Measurements from ENCODE around the gene DNAH7. TPM values are rescaled to one million over a fixed set of nuclear protein-coding genes. Genes with fewer than 3 reads are reported as not detected.
"Not testable (repeated sequence)": the region's sequence is repeated elsewhere in the genome, so short reads cannot be mapped to it uniquely, and the experiment has no call there.

Gene DNAH7
- total and polyA plus RNA-seq, 8 donors = 1.6 to 6.2 (median 4.8) TPM

- intact Hi-C loops (cut with DNase I) = no loop called here
- ATAC-seq (no peak), DNase-seq (no peak)
- Histone ChIP-seq H3K4me1 (no peaks in the 10 kb centered on the region), H3K36me3 (no peaks in the 10 kb centered on the region), H3K27me3 (no peaks in the 10 kb centered on the region), H3K27ac (no peak overlapping the region), H3K9me3 (peaks cover 0 to 28% of the 10 kb centered on the region in 2 donors), H3K4me3 (no peak overlapping the region)
- TF ChIP-seq, protein P1, sequence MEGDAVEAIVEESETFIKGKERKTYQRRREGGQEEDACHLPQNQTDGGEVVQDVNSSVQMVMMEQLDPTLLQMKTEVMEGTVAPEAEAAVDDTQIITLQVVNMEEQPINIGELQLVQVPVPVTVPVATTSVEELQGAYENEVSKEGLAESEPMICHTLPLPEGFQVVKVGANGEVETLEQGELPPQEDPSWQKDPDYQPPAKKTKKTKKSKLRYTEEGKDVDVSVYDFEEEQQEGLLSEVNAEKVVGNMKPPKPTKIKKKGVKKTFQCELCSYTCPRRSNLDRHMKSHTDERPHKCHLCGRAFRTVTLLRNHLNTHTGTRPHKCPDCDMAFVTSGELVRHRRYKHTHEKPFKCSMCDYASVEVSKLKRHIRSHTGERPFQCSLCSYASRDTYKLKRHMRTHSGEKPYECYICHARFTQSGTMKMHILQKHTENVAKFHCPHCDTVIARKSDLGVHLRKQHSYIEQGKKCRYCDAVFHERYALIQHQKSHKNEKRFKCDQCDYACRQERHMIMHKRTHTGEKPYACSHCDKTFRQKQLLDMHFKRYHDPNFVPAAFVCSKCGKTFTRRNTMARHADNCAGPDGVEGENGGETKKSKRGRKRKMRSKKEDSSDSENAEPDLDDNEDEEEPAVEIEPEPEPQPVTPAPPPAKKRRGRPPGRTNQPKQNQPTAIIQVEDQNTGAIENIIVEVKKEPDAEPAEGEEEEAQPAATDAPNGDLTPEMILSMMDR (IDR thresholded peaks at IDR 0.05) = no peak
Observed at GRCh38 chr2:195700480-195700879, 368.2 kb downstream of the DNAH7 start.

GRCh38 chr2:195697681-195698220 lies 370.9 kb downstream of the DNAH7 start:
- intact Hi-C loops (cut with DNase I) = no loop called here

GRCh38 chr2:195696012-195696411 lies 372.6 kb downstream of the DNAH7 start:
- no peaks in the 10 kb centered on the region for H3K4me1 ChIP-seq
- ATAC-seq (no peak), DNase-seq (no peak)
- TF ChIP-seq, protein P1 (IDR thresholded peaks at IDR 0.05) = no peak
- no peak overlapping the region for H3K4me3 ChIP-seq
- H3K36me3 ChIP-seq = no peaks in the 10 kb centered on the region
- H3K27ac ChIP-seq = no peak overlapping the region
- intact Hi-C loops (cut with DNase I) = no loop called here
- H3K27me3 ChIP-seq = no peaks in the 10 kb centered on the region
- peaks cover 0 to 28% of the 10 kb centered on the region in 2 donors for H3K9me3 ChIP-seq

More at GRCh38 chr2:195697681-195698220, 370.9 kb downstream of the DNAH7 start:
- Histone ChIP-seq H3K4me3 (no peak overlapping the region), H3K36me3 (no peaks in the 10 kb centered on the region), H3K27ac (no peak overlapping the region), H3K4me1 (no peaks in the 10 kb centered on the region), H3K9me3 (peaks cover 0 to 28% of the 10 kb centered on the region in 2 donors), H3K27me3 (no peaks in the 10 kb centered on the region)
- no peak for ATAC-seq
- no peak for DNase-seq
- TF ChIP-seq, protein P1 (IDR thresholded peaks at IDR 0.05) = no peak

GRCh38 chr2:195695002-195695631 lies 373.5 kb downstream of the DNAH7 start:
- no peaks in the 10 kb centered on the region for H3K36me3 ChIP-seq
- no peak overlapping the region for H3K27ac ChIP-seq
- peaks cover 0 to 19% of the 10 kb centered on the region in 2 donors for H3K9me3 ChIP-seq
- TF ChIP-seq, protein P1 (IDR thresholded peaks at IDR 0.05) = no peak
- DNase-seq (no peak), ATAC-seq (no peak)
- H3K4me3 ChIP-seq = no peak overlapping the region
- no peaks in the 10 kb centered on the region for H3K4me1 ChIP-seq
- intact Hi-C loops (cut with DNase I) = no loop called here
- no peaks in the 10 kb centered on the region for H3K27me3 ChIP-seq

DNA sequence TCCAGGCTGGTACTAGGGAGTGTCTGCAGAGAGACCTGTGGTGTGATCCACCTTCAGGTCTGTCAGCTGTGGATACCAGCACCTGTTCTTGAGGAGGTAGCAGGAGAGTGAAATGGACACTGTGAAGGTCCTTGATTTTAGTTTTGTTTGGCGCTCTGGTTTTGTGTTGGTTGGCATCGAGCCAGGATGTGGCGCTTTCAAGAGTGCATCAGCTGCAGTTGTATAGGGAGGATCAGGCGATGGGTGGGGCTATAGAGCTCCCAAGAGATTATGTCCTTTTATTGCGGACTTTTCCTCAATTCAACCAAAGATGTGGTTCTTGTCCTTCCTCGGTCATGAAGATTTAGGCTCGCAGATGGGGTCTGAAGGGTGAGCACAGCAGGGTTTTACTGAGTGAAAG lies 374.1 kb downstream of the DNAH7 start:
- H3K36me3 ChIP-seq = no peaks in the 10 kb centered on the region
- H3K9me3 ChIP-seq = peaks cover 0 to 13% of the 10 kb centered on the region in 2 donors
- no peak overlapping the region for H3K27ac ChIP-seq
- DNase-seq = no peak
- no peak overlapping the region for H3K4me3 ChIP-seq
- ATAC-seq = no peak
- H3K27me3 ChIP-seq = no peaks in the 10 kb centered on the region
- TF ChIP-seq, protein P1 (IDR thresholded peaks at IDR 0.05) = no peak
- H3K4me1 ChIP-seq = no peaks in the 10 kb centered on the region
- intact Hi-C loops (cut with DNase I) = no loop called here

GRCh38 chr2:195692531-195692930 lies 376.1 kb downstream of the DNAH7 start:
- DNase-seq; H3K36me3 ChIP-seq; H3K4me1 ChIP-seq; H3K4me3 ChIP-seq; ATAC-seq; H3K27me3 ChIP-seq; H3K9me3 ChIP-seq; intact Hi-C loops (cut with DNase I); H3K27ac ChIP-seq: not testable (repeated sequence)

All from left lung (tissue), 10 donors.